Tibial nerve (tissue), 4 donors: Measurements from ENCODE around the gene CACTIN.

ENCODE experiments used
- EP300 ChIP-seq, 2 donors: sonication (generic); formaldehyde crosslinking; IDR thresholded peaks; one replicate each; pipeline ENCODE4 v1.6.1; 2017; ENCODE audit warnings: antibody characterized with exemption in 2 of 2, mild to moderate bottlenecking in 1 of 2
- POLR2A ChIP-seq, 2 donors: fragments of 450-650 bp; IDR thresholded peaks; one replicate each; pipeline ENCODE4 v1.6.1; 2017; ENCODE audit warnings: antibody characterized with exemption in 2 of 2, mild to moderate bottlenecking in 2 of 2, moderate library complexity in 2 of 2
- TF ChIP-seq, protein P1 (sequence below), 5 experiments: fragments of 200-600 bp in 3 of 5; fragments of 450-650 bp in 2 of 5; sonication (generic) in 3 of 5; IDR thresholded peaks; one replicate each; pipeline ENCODE4 v1.5.1; 2016 to 2019; ENCODE audit warnings: antibody characterized with exemption in 5 of 5, mild to moderate bottlenecking in 3 of 5, moderate library complexity in 2 of 5

- TF ChIP-seq, protein P1, sequence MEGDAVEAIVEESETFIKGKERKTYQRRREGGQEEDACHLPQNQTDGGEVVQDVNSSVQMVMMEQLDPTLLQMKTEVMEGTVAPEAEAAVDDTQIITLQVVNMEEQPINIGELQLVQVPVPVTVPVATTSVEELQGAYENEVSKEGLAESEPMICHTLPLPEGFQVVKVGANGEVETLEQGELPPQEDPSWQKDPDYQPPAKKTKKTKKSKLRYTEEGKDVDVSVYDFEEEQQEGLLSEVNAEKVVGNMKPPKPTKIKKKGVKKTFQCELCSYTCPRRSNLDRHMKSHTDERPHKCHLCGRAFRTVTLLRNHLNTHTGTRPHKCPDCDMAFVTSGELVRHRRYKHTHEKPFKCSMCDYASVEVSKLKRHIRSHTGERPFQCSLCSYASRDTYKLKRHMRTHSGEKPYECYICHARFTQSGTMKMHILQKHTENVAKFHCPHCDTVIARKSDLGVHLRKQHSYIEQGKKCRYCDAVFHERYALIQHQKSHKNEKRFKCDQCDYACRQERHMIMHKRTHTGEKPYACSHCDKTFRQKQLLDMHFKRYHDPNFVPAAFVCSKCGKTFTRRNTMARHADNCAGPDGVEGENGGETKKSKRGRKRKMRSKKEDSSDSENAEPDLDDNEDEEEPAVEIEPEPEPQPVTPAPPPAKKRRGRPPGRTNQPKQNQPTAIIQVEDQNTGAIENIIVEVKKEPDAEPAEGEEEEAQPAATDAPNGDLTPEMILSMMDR (IDR thresholded peaks at IDR 0.05): no peak
- no peak for TF ChIP-seq POLR2A (IDR thresholded peaks at IDR 0.05)
- TF ChIP-seq EP300 (IDR thresholded peaks at IDR 0.05): peak in 1 of 2 donors; percentile 57
Measured at GRCh38 chr19:3644351-3645066, 17.9 kb upstream of the CACTIN start.
